ENCODE measurements around the gene HSBP1.

DNA sequence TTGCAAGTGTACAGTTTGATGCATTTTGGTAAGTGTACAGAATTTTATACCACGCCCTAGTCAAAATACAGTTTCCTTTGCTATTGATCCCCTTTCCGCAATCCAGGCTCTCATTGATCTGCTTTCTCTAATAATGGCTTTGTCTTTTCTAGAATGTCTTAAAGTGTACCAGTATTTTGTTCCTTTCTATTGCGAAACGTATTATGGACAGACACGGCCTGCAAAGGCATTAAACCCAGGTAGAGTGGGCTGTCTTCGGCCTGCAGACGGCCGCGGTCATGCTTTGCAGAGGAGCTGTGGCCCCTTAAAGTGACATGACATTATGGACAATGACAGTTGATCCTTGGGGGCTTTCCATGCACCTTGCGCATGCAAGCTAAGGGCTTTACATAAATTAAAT is 15.9 kb upstream of the HSBP1 start:
- no peak for TF ChIP-seq ZBTB7A (IDR thresholded peaks at IDR 0.05; ENCODE audit: low read depth)
- TF ChIP-seq RAD21 (IDR thresholded peaks at IDR 0.05; ENCODE audit: low read depth), result no peak
- TF ChIP-seq, protein P1, sequence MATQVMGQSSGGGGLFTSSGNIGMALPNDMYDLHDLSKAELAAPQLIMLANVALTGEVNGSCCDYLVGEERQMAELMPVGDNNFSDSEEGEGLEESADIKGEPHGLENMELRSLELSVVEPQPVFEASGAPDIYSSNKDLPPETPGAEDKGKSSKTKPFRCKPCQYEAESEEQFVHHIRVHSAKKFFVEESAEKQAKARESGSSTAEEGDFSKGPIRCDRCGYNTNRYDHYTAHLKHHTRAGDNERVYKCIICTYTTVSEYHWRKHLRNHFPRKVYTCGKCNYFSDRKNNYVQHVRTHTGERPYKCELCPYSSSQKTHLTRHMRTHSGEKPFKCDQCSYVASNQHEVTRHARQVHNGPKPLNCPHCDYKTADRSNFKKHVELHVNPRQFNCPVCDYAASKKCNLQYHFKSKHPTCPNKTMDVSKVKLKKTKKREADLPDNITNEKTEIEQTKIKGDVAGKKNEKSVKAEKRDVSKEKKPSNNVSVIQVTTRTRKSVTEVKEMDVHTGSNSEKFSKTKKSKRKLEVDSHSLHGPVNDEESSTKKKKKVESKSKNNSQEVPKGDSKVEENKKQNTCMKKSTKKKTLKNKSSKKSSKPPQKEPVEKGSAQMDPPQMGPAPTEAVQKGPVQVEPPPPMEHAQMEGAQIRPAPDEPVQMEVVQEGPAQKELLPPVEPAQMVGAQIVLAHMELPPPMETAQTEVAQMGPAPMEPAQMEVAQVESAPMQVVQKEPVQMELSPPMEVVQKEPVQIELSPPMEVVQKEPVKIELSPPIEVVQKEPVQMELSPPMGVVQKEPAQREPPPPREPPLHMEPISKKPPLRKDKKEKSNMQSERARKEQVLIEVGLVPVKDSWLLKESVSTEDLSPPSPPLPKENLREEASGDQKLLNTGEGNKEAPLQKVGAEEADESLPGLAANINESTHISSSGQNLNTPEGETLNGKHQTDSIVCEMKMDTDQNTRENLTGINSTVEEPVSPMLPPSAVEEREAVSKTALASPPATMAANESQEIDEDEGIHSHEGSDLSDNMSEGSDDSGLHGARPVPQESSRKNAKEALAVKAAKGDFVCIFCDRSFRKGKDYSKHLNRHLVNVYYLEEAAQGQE (IDR thresholded peaks at IDR 0.05; ENCODE audit: low read depth), result no peak
